Inflammatory macrophage treated with lipopolysaccharide for 4 hours (primary cell): ENCODE results near the gene HP1BP3.
A peak's percentile ranks its signal among the peaks of the same experiment; 100 is the strongest.

Experiments used
- DNase-seq: peaks from one replicate; pipeline ENCODE4 v3.0.0-alpha.2; 2020

The HP1BP3 gene

DNA sequence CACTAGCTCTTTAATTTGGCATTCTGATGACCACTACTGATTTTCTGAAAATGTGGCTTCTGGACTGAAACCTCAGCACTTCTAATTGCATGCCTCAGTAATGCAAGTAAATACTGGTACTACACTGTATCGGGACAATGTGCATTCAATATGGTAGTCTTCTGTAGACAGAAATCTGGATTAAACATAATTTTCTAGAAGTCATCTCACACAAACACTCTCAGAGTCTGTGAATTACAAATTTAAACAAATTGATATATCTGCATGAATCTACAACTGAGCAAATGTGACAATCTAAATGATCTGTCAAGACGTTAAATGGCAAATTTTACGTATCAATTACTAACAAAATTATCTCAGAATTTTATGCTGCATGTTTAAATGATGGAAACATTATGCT lies 23.7 kb downstream of the HP1BP3 start:
- no peak for DNase-seq

DNA sequence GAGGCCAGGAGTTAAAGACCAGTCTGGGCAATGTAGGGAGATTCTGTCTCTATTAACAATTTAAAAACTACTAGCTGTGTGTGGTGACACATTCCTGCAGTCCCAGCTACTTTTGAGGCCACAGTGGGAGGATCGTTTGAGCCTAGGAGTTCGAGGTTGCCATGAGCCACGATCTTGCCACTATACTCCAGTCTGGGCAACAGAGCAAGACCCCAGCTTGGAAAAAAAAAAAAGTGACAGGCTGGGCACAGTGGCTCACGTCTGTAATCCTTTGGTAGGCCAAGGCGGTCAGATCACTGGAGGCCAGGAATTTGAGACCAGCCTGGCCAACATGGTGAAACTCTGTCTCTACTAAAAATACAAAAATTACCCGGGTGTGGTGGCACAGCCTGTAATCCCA lies 26.8 kb downstream of the HP1BP3 start:
- no peak for DNase-seq

DNA sequence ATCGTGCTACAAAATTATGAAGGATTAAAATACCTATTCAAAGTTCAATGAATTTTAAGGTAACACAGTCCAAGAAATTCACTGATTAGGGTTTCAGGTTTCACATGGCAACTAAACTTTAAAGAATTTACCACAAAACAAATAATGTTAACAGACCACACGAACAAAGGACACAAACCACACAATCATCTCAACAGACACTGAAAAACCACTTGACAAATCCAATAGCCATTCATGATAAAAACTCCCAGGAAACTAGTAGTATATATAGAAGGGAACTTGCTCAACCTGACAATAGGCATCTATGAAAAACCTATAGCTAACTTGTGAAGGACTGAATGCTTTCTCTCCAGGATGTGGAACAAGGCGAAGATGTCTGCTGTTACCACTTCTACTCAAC lies 33.5 kb downstream of the HP1BP3 start:
- no peak for DNase-seq

DNA sequence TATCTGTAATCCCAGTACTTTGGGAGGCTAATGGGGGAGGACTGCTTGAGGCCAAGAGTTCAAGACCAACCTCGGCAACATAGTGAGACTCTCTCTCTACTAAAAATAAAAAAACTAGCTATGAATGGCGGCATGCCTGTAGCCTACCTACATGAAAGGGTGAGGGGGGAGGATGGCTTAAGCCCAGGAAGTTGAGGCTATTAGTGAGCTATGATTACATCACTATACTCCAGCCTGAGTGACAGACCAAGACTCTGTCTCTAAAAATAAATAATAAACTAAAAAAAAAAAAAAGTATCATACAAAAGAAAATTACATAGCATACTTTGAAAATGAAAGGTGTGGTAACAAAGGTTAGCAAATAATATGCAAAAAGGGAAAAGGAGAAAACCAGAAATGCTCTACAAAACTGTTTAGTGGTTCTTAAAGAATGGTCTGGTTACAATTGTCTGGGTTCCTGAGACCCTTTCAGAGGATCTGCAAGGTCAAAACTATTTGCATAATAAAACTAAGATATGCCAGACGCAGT lies 35.6 kb downstream of the HP1BP3 start:
- no peak for DNase-seq

DNA sequence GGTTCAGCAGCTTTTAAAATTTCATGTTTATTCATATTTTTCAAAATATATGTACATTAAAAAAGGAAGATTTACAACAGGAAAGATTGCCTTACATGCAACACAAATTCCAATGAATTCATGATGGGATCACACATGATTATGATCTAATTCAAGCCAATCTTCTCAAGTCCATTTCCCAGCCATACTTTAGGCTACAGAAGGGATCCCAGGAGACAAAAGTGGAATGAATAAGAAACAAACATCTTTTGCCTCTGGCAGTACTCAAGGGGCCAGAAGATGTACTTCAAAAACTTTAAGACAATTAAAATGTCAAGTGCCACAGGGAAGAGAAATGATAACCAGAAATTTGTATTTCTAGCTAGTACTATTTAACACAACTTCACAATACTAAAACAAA lies 44.4 kb downstream of the HP1BP3 start:
- no peak for DNase-seq

DNA sequence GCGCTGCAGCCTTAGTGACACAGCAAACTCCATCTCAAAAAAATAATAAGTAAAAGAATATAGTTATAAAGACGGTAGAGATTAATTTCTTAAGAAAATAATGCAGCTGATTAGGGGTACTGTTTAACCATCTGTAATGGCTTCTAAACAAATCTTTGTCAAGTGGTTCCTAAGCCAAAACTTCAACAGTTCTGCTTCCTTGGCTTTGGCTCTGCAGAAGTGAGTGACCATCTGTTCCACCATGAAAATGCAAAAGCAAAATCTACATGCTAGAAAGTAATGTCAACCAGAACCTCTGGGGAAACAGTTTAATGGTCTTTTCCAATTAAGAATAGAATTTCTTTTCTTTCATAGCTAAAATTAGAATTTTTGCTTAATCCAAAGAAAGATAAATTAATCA lies 46.3 kb downstream of the HP1BP3 start:
- DNase-seq = no peak

DNA sequence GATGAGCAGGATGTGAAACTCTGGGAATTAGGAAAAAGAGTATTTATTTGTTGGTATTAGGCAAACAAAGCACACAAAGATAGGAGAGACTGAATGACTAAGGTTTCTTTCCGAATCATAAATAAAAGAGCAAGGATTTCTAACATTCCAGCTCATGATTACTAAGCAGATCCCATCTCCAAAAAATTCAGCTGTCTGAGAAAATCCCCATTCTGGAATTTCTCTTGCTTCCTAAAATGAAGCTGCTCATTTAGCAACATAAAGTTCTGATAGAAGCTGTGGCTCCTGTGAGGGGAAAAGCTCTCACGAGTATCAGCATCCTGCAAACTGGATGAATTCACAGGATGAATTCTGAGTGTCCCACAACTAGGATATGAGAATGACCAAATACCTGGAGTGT lies 47.9 kb downstream of the HP1BP3 start:
- no peak for DNase-seq

DNA sequence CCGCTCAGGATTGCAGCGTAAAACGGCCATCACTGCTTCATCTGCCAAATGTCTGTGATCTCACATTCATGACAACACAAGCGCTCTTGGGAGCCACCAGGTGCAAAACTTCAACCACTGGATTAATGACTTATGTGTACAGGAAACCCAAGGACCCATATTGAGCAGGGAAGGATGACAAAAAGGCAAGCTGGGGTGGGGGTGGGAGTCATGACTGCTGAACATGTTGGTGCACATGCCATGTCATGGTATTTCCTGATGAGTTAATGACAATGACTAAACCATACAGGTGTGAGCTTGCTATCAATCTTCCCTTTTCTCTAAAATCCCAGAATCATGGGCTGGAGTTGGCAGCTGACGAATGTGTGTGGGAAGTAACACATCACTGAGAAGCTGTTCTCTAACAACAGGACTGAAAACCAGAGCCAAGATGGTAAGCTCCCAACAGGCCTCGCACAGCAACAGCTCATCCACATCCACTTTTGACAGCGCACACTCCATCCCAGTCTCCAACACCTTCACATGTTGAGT lies 51.5 kb downstream of the HP1BP3 start:
- DNase-seq = no peak

DNA sequence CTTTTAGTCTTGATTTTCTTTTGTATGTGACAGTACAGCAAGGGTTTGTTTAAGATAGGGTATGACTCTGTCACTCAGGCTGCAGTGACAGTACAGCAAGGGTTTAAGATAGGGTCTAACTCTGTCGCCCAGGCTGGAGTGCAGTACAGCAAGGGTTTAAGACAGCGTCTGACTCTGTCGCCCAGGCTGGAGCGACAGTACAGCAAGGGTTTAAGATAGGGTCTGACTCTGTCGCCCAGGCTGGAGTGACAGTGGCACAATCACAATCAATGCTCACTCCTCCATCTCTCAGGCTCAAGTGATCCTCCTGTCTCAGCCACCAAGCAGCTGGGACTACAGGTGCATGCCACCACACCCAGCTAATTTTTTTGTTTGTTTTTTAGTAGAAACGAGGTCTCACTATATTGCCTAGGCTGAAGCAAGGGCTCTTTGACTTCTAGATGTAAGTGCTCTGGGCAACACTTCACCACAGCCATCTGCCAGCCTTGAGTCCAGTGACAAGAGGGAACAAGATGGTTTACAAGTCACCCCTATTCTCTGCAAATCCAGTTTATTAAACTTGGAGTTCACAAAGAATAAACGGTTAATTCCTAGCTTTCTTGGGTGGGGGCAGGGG lies 53.6 kb downstream of the HP1BP3 start:
- DNase-seq = no peak

DNA sequence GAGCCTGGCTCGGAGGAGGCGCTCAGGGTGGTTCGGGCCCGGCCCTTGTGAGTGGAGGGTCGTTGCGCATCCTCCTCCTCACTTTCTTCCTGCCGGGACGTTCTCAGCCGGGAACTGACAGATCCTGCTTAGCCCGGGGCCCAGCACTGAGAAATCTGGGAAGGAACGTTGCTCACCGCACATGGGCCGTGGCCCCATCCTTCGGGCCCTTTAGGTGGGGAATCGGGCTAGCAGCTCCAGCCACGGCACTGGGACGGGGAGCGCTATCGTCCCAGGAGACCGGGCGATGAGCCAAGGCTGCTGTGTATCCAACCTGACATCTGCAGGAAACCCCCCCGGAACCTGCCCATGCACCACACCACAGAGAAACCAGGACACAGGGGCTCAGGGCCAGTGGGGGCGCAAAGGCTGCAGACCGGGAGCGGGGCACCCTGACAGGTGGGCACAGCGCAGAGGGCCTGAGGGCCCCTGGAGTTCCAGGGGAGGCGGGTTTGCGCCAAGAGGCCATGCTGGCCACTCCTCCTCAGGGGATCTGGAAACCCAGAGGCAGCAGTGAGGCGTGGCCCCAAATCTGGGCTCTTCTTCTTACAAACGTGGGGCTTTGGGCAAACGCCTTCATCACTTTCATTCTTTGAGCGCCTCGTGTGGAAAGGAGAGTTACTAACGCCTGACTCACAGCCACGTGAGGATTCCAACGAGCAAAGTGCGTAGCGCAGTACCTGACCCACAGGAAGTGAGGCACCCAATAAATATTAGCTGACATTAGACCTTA lies 54.3 kb downstream of the HP1BP3 start, which contains the start of gene SH2D5:
TSS of gene SH2D5 (minus strand) at position 116 of the 772 bp plus-strand sequence. CDS start 4,659 bp downstream, outside the sequence.
- DNase-seq = peak; percentile 92

DNA sequence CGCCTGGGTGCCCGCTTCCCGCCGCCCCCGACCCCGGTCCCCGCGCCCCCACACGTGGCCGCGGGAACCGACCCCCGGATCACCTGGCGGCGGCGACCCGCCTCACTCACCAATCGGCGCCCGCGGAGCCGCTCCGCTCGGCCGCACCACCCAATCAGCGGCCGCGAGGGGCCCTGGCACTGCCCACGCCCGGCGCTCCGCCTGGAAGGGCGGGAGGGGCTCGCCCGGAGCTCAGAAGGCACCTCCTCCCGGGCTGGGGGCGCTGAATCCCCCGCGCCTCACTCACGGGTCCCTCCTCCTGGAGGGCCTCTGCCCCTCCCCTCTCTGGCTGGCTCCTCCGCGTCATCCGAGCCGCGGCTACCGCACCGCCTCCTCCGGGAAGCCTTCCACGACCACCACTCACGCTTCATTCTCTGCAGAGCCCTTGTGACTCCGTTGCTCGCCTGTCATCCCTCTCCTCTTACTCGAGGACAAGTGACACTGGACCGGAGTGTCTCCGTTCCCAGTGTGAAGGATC lies 55.0 kb downstream of the HP1BP3 start:
- peak; percentile 35 for DNase-seq

DNA sequence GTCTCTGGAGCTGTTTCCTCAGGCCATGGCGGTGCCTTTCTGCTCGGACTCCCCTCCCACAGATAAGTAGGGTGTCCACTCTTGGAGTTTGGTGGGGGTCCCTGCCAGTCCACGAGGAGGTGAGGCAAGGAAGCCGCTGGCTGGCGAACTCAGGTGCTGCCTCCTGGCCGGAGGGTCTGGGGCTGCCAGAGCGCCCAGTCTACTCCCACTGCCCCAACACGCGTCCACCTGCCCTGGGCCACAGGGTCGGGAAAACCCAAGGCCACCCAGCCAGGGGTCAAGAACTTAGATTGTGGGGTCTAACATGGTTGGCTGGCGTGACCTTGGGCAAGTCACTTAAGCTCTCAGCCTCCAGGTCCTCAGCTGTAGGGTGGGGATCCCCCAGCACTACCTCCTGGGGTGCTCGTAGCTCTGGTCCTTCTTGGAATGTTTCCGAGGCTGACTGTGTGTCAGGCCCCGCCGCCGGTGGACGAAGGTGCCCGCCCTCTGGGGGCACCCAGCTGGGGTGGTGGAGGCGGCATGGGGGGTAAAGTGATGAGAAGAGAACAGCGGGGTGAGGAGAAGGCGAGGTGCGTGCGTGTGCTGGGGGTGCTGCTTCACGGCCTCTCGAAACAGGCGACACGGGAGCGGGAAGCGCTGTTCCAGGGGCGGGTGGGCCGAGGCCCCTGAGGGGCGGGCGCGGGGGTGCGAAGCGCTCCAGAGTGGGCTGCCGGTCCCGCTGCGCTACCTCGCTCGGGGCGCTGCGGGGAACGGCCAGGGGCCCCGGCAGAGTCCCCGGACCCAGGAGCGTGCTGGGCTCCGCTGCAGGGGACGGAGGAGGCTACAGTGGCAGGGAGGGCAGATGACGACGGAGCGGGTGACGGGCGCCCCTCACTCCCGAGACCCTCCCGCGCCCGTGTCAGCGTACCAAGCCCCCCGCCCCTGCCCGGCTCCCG lies 55.8 kb downstream of the HP1BP3 start:
- DNase-seq = no peak

DNA sequence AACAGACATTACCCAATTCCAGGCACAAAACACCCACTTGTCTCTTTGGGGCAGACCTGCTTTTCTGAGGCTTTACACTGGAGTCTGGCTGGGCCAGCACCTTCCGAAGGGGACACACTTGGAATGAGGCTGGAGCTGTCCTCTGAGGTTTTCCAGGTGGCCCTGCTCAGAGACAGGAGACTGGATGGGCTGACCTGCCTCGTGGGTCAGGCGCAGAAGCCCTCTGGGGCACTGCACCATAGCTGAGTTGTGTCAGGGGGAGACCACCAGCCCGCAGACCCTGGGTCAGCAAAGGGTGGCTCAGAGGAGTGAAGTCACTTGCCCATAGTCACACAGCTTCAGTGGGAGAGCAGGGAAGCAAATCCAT lies 56.4 kb downstream of the HP1BP3 start:
- DNase-seq = no peak

DNA sequence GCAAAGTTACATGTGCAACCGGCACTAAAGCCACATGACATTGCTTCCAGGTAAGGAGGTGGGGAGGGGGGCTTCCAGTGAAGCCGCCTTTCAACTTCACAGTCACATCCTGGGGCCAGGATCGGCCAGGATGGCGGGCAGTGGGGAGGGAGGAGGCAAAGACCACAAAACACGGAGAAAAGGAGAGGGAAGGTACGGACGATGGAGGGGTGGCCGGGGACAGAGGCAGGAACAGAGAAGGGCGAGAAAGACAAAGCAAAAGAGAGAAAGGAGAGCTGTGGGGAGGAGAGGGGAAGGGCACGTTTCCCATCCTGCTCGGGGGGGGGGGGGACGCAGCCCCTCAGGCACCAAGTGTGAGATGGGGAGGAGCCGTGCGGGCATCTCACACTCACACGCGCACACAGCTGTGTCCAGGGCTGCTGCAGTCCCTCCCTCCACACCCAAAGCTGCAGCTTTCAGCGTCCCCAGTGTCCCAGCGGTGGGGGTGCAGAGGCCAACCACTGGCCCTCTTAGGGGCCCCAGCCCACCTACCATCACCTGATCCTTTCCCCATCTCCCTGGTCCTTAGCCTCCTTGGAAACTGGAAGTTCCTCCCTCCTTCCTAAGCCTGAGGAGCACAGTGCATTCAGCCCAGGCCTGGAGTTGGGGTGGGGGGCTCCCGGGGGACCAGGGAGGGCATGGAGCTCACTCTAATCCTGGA lies 57.0 kb downstream of the HP1BP3 start:
- no peak for DNase-seq

DNA sequence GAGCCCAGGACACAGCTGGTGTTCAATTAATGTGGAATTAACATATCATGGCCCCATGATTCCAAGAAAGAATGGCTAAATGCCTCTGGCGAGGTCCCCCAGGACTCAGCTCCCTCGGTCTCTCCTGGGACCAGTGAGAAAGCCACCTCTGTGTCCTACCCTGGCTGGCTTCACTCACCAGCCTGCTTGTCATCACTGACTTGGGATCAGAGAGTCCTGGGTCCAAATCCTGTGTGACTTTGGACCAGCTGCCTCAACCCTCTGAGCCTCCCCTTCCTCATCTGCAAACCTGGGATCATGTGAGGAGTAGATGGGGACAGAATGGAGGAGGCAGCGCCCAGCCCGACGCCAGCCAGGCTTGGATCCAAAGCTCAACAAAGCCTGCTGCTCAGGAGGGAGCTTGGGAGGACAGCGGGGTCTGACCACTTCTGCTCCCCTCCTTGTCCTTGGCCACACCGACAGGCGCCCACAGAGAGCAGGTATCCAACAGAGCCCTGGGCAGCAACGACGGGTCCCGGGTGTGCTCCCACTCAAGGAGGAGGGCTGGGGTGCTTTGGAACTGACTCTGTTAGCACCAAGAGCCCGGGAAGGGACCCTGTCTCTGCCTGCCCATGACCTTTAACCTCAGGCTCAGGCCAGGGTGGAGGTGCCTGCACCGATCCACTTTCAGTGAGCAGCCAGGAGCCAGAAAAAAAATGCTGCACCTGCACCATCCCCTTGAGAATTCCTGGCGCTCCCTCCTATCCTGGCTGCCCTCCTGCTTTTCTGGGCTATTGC lies 57.8 kb downstream of the HP1BP3 start:
- DNase-seq = no peak

DNA sequence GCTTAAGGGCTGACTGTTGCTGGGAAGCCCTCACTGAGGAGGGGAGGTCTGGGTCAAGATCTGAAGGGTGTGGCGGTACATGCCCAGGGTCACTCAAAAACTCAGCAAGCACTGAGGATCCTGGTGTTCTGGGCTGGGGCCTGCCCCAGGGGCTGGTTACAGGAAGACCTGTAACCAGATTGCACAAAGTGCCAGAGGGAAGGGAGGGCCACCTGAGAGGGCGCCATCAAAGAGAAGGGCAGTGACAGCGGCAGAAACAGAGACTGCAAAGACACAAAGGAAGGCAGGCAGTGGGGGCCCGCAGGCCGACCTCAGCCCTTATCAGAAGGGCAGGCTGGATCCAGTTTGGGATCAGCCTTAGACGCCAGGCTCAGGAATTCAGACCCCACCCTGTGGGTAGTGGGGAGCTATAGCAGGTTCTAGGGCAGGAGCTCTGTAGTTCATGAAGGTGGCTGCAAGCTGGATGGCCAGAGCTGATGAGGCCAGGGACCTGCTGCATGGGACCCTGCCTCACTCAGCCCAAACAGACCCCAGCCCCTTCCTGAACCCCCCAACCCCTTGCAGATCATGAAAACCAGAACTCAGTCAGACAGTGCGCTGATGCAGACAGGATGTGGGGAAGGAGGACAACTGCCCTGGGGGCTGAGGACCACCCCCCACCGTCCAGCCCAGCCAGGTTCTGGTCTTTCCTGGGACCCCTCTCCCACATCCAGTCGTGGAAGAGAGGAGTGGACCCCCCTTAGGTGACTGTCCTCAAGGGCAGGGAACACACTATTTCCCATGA lies 58.5 kb downstream of the HP1BP3 start:
- no peak for DNase-seq

DNA sequence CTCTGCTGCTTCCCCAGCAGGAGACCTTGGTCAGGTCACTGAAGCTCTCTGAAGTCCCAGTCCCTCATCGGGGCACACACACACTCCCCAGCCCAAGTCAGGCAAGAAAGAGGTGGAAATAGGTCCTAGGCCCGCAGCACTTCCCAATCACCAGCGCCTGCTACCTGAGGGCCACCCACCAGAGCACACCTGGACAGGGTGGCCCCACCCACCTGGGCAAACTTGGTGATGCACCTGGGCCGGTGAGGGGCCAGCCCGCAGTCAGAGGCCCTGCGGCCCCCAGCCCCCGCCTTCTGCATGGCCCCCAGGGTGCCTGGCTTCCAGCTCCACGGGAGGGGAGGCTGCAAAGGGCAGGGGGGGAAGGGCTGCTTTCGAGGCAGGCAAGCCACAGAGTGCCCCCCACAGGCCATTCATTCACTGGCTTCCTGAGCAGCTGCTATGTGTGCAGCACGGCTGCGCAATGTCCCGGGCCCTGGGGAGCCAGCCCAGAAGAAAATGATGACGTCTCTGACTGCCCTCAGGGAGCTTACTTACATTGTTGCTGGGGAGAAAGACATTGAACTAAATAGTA lies 59.3 kb downstream of the HP1BP3 start:
- no peak for DNase-seq

DNA sequence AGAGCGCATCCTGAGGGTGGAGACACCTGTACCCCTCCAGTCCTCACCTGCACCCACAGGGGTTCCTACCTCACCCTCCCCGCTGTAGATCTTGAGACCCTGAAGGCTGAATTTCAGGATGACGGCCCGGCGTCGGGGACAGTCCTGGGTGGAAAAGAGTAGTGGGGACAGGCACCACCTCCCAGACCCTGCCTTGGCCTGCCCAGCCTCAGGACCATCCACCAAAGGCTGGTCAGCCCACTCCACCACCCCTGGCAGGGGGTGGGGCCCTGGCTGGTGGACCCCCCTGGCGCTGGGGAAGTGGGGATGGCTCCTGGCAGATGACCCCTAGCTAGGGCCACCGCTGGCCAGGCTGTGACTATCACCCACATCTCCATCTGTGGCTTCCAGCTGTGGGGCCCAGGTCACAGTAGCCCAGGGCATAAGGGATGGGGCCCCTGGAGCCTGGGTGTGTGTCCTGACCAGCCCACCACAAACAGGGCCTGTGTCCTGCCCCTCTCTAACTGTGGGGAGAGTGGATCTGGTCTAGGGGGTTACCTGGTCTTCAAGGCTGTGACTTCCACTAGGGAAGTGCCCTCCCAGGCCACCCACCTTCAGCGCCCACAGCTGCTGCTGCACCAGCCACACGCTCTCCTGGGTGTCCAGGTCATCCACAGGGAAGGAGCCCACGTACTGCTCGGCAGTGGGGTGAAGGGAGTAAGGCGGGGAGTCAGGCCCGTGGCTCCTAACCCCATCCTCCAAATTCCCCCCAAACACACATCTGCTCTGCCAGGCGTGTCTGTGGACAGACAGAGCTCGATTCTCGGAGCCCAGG lies 60.0 kb downstream of the HP1BP3 start:
- no peak for DNase-seq
